ENCODE results near the gene LRRFIP1.

DNA sequence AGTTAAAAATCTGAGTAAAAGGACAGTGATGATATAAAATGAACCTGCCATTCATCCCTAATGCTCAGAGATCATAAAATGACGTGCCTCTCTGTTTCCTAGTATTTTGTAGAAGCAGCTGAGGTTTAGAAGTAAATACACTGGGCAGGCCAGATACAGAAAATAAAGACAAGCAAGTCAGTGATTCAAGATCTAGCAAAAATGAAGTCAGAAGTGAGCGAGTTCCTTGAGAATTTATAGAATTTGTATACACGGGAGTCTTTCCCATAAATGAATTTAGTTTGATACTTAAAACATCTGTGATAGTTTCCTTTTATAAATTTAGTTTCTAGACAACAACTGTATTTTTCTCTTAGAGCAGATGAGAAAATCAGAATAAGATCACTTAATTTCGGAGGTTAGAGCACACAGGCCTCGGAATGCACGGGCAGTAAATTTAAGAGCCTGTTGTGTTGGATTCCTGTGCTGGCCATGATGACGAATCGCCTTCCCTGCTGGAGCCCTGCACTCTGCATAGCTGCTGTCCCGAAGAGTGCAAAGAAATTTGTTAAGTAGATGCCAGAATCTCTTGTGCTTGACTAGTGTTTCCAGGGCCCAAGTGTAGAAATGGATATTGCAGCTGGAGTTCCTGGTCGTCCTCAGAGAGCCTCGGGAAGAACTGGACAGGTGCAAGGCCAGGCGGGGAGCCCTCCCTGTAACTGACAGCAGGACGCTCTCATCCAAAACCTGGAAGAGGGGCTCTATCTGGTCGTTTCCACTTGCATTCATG is 87.5 kb downstream of the LRRFIP1 start:
- TF ChIP-seq, protein P1, sequence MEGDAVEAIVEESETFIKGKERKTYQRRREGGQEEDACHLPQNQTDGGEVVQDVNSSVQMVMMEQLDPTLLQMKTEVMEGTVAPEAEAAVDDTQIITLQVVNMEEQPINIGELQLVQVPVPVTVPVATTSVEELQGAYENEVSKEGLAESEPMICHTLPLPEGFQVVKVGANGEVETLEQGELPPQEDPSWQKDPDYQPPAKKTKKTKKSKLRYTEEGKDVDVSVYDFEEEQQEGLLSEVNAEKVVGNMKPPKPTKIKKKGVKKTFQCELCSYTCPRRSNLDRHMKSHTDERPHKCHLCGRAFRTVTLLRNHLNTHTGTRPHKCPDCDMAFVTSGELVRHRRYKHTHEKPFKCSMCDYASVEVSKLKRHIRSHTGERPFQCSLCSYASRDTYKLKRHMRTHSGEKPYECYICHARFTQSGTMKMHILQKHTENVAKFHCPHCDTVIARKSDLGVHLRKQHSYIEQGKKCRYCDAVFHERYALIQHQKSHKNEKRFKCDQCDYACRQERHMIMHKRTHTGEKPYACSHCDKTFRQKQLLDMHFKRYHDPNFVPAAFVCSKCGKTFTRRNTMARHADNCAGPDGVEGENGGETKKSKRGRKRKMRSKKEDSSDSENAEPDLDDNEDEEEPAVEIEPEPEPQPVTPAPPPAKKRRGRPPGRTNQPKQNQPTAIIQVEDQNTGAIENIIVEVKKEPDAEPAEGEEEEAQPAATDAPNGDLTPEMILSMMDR (CRISPR knock-in tag; IDR thresholded peaks at IDR 0.05), result no peak
- TF ChIP-seq CREB1 (IDR thresholded peaks at IDR 0.05) (no peak), CREB1 (CRISPR knock-in tag; IDR thresholded peaks at IDR 0.05) (no peak), ZNF556 (CRISPR knock-in tag; IDR thresholded peaks at IDR 0.05; ENCODE audit: borderline replicate concordance) (no peak)
- TF ChIP-seq, protein P2, sequence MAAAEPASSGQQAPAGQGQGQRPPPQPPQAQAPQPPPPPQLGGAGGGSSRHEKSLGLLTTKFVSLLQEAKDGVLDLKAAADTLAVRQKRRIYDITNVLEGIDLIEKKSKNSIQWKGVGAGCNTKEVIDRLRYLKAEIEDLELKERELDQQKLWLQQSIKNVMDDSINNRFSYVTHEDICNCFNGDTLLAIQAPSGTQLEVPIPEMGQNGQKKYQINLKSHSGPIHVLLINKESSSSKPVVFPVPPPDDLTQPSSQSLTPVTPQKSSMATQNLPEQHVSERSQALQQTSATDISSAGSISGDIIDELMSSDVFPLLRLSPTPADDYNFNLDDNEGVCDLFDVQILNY (CRISPR knock-in tag; conservative IDR thresholded peaks at IDR 0.05), result no peak

Data from HepG2 (cell line).